NCI-H748 (cell line): ENCODE results near the gene JPH2.
A peak's percentile ranks its signal among the peaks of the same experiment; 100 is the strongest.

Experiments used
- DNase-seq: peaks from one replicate; lab custom pipeline; 2025; ENCODE audit not compliant: unreplicated experiment; lab: John Stamatoyannopoulos, UW

Gene JPH2

GRCh38 chr20:44187772-44188709 lies 1.1 kb upstream of the JPH2 start:
- no peak for DNase-seq

- no peak for DNase-seq
Measured at GRCh38 chr20:44186674-44187053, 324 bp downstream of the JPH2 start.

GRCh38 chr20:44186201-44186600 lies 787 bp downstream of the JPH2 start:
- no peak for DNase-seq

GRCh38 chr20:44185574-44185973 lies 1.4 kb downstream of the JPH2 start:
- DNase-seq: no peak

GRCh38 chr20:44183282-44183681 lies 3.7 kb downstream of the JPH2 start:
- DNase-seq: no peak

GRCh38 chr20:44182863-44183262 lies 4.1 kb downstream of the JPH2 start:
- no peak for DNase-seq

- DNase-seq: no peak
Measured at GRCh38 chr20:44182135-44182765, 4.7 kb downstream of the JPH2 start.

GRCh38 chr20:44181611-44182010 lies 5.4 kb downstream of the JPH2 start:
- peak; percentile 66 for DNase-seq

- no peak for DNase-seq
Measured at GRCh38 chr20:44180814-44181213, 6.2 kb downstream of the JPH2 start.

- DNase-seq: no peak
Measured at GRCh38 chr20:44176833-44177534, 10.0 kb downstream of the JPH2 start.

GRCh38 chr20:44174996-44175765 lies 11.8 kb downstream of the JPH2 start:
- DNase-seq: no peak

GRCh38 chr20:44173846-44174245 lies 13.1 kb downstream of the JPH2 start:
- DNase-seq: no peak

- DNase-seq: no peak
Measured at GRCh38 chr20:44173116-44173515, 13.9 kb downstream of the JPH2 start.

GRCh38 chr20:44172572-44172950 lies 14.4 kb downstream of the JPH2 start:
- no peak for DNase-seq

- no peak for DNase-seq
Measured at GRCh38 chr20:44171775-44172571, 15.0 kb downstream of the JPH2 start.

GRCh38 chr20:44170816-44171410 lies 16.1 kb downstream of the JPH2 start:
- DNase-seq: no peak

GRCh38 chr20:44167736-44168135 lies 19.3 kb downstream of the JPH2 start:
- DNase-seq: no peak

GRCh38 chr20:44166477-44166876 lies 20.5 kb downstream of the JPH2 start:
- DNase-seq: no peak

GRCh38 chr20:44166008-44166407 lies 21.0 kb downstream of the JPH2 start:
- DNase-seq: no peak

GRCh38 chr20:44160133-44160532 lies 26.9 kb downstream of the JPH2 start:
- no peak for DNase-seq
